IMR-90 (cell line): ENCODE measurements around the gene STEAP4.

Experiments used
- CEBPB ChIP-seq: IDR thresholded peaks from 2 replicates; pipeline ENCODE4 v1.6.1; 2012; ENCODE audit warnings: low read depth, low read length, improper control_type of control experiment
- FOS ChIP-seq: fragments of 150-350 bp; IDR thresholded peaks from 2 replicates; pipeline ENCODE4 v1.6.1; 2016; ENCODE audit warnings: low read depth, low read length
- MAFK ChIP-seq: IDR thresholded peaks from 2 replicates; pipeline ENCODE4 v1.6.1; 2012; ENCODE audit warnings: low read depth, low read length, improper control_type of control experiment
- MAZ ChIP-seq: IDR thresholded peaks from 2 replicates; pipeline ENCODE4 v1.6.1; 2012; ENCODE audit warnings: low read depth, mild to moderate bottlenecking, low read length, improper control_type of control experiment, moderate library complexity, borderline replicate concordance
- MXI1 ChIP-seq: IDR thresholded peaks from 2 replicates; pipeline ENCODE4 v1.6.1; 2012; ENCODE audit warnings: low read depth, mild to moderate bottlenecking, low read length, moderate library complexity, borderline replicate concordance
- POLR2A ChIP-seq: IDR thresholded peaks from 2 replicates; pipeline ENCODE4 v1.6.1; 2012; ENCODE audit warnings: mild to moderate bottlenecking, low read depth, low read length
- RAD21 ChIP-seq: IDR thresholded peaks from 2 replicates; pipeline ENCODE4 v1.6.1; 2012; ENCODE audit warnings: low read length, improper control_type of control experiment
- RCOR1 ChIP-seq: IDR thresholded peaks from 2 replicates; pipeline ENCODE4 v1.6.1; 2012; ENCODE audit warnings: mild to moderate bottlenecking, low read length, improper control_type of control experiment; ENCODE audit not compliant: insufficient replicate concordance
- RFX5 ChIP-seq: IDR thresholded peaks from 2 replicates; pipeline ENCODE4 v1.8.0; 2012; ENCODE audit warnings: low read depth, mild to moderate bottlenecking, low read length, moderate library complexity
- SMC3 ChIP-seq: fragments of 150-350 bp; IDR thresholded peaks from 2 replicates; pipeline ENCODE4 v1.6.1; 2016; ENCODE audit warnings: low read depth, mild to moderate bottlenecking, antibody characterized with exemption, low read length, moderate library complexity
- TF ChIP-seq, protein P1 (sequence below): conservative IDR thresholded peaks from 2 replicates; pipeline ENCODE4 v1.5.1; 2012; ENCODE audit warnings: mild to moderate bottlenecking, low read depth, low read length, improper control_type of control experiment
- TF ChIP-seq, protein P2 (sequence below): fragments of 150-350 bp; IDR thresholded peaks from 2 replicates; pipeline ENCODE4 v1.6.1; 2017; ENCODE audit warnings: mild to moderate bottlenecking, antibody characterized with exemption, low read length, low read depth
- TF ChIP-seq, protein P3 (sequence below): fragments of 150-350 bp; IDR thresholded peaks from 2 replicates; pipeline ENCODE4 v1.6.1; 2016; ENCODE audit warnings: low read depth, mild to moderate bottlenecking, low read length, moderate library complexity, borderline replicate concordance

DNA sequence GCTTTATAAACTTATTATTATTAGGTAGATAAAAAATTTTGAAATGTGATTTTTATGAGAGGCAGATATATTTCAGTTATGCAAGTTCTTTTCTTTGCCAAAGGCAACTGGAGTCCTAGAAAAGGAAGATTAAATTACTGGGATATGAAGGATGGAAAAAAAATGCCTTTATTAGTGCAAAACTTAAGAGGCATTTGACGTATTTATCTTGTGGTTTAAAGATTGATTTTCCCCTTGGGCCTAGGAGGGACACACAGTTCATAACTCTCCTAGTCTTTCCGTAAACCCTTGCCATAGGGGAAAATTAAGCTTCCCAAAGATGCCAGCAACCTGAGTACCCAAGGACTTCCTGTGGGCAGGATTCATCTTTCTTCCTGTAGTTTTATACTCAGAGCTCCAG lies 3.1 kb upstream of the STEAP4 start:
- TF ChIP-seq RCOR1, result no peak
- TF ChIP-seq, protein P1, sequence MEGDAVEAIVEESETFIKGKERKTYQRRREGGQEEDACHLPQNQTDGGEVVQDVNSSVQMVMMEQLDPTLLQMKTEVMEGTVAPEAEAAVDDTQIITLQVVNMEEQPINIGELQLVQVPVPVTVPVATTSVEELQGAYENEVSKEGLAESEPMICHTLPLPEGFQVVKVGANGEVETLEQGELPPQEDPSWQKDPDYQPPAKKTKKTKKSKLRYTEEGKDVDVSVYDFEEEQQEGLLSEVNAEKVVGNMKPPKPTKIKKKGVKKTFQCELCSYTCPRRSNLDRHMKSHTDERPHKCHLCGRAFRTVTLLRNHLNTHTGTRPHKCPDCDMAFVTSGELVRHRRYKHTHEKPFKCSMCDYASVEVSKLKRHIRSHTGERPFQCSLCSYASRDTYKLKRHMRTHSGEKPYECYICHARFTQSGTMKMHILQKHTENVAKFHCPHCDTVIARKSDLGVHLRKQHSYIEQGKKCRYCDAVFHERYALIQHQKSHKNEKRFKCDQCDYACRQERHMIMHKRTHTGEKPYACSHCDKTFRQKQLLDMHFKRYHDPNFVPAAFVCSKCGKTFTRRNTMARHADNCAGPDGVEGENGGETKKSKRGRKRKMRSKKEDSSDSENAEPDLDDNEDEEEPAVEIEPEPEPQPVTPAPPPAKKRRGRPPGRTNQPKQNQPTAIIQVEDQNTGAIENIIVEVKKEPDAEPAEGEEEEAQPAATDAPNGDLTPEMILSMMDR, result no peak
- no peak for TF ChIP-seq POLR2A
- no peak for TF ChIP-seq RAD21
- no peak for TF ChIP-seq CEBPB
- no peak for TF ChIP-seq MAFK
- TF ChIP-seq SMC3, result no peak
- TF ChIP-seq RFX5, result no peak
- TF ChIP-seq, protein P2, sequence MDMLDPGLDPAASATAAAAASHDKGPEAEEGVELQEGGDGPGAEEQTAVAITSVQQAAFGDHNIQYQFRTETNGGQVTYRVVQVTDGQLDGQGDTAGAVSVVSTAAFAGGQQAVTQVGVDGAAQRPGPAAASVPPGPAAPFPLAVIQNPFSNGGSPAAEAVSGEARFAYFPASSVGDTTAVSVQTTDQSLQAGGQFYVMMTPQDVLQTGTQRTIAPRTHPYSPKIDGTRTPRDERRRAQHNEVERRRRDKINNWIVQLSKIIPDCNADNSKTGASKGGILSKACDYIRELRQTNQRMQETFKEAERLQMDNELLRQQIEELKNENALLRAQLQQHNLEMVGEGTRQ, result no peak
- no peak for TF ChIP-seq FOS
- TF ChIP-seq MAZ, result no peak
- no peak for TF ChIP-seq MXI1
- TF ChIP-seq, protein P3, sequence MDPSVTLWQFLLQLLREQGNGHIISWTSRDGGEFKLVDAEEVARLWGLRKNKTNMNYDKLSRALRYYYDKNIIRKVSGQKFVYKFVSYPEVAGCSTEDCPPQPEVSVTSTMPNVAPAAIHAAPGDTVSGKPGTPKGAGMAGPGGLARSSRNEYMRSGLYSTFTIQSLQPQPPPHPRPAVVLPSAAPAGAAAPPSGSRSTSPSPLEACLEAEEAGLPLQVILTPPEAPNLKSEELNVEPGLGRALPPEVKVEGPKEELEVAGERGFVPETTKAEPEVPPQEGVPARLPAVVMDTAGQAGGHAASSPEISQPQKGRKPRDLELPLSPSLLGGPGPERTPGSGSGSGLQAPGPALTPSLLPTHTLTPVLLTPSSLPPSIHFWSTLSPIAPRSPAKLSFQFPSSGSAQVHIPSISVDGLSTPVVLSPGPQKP, result no peak
